SU-DHL-6 (cell line): ENCODE results near the gene CDCP2.

Experiments used
- EZH2phosphoT487 ChIP-seq: fragments of 200-600 bp; sonication (generic), shearing (Covaris generic); conservative IDR thresholded peaks from 2 replicates; pipeline ENCODE4 v1.6.1; 2018; ENCODE audit warnings: mild to moderate bottlenecking, antibody characterized with exemption, low read length, moderate library complexity, mixed read lengths
- TF ChIP-seq, protein P1 (sequence below): fragments of 200-600 bp; sonication (generic); IDR thresholded peaks from one replicate; pipeline ENCODE4 v1.5.1; 2017; ENCODE audit warnings: antibody characterized with exemption, mild to moderate bottlenecking, low read length, moderate library complexity; ENCODE audit not compliant: insufficient read depth, poor library complexity, severe bottlenecking

DNA sequence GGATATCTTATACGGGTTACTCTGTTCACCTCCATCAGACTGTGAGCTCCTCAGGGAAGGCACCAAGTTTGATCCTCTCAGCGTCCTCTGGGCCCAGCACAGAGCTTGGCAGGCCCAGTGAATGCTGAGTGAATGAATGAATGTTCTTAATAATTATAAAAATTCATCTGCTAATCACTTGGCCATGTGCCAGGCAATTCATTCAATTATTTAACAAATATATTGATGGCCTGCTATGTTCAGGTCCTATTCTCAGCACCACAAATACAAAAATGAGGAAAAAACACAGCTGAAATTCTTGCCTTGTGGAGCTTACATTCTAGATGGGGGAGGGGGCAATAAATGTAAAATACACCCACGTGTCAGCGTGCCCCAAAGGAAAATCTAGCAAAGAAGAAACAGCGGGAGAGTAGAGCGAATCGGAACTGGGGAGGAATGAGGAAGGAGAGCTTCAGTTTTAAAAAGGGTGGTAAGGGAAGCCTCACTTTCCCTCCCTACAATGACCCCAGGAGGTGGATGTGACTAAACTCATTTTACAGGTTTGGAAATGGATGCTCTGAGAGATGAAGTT, 15.8 kb downstream of the CDCP2 start:
- TF ChIP-seq, protein P1, sequence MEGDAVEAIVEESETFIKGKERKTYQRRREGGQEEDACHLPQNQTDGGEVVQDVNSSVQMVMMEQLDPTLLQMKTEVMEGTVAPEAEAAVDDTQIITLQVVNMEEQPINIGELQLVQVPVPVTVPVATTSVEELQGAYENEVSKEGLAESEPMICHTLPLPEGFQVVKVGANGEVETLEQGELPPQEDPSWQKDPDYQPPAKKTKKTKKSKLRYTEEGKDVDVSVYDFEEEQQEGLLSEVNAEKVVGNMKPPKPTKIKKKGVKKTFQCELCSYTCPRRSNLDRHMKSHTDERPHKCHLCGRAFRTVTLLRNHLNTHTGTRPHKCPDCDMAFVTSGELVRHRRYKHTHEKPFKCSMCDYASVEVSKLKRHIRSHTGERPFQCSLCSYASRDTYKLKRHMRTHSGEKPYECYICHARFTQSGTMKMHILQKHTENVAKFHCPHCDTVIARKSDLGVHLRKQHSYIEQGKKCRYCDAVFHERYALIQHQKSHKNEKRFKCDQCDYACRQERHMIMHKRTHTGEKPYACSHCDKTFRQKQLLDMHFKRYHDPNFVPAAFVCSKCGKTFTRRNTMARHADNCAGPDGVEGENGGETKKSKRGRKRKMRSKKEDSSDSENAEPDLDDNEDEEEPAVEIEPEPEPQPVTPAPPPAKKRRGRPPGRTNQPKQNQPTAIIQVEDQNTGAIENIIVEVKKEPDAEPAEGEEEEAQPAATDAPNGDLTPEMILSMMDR = no peak
- no peak for TF ChIP-seq EZH2phosphoT487
